A549 (cell line): ENCODE results near the gene FANCC. TPM values are rescaled to one million over a fixed set of nuclear protein-coding genes. Genes with fewer than 3 reads are reported as not detected.

Experiments used
- ATAC-seq, 2 experiments: fragments of 200-7000 bp in 1 of 2; fragments of >200 bp in 1 of 2; cut with Nextera tagmentation in 1 of 2; cut with Tn5 transposase in 1 of 2; 3 replicates each; pipeline versions ENCODE4 v1.8.0 to v1.9.1; 2018 to 2020; ENCODE audit warnings: mild to moderate bottlenecking in 1 of 2, moderate library complexity in 1 of 2
- CTCF ChIA-PET: fragments of 300-600 bp; sonication (Branson Sonifier 250); formaldehyde crosslinking; extraction: SDS; loops from one replicate; lab custom pipeline; 2021; ENCODE audit warnings: antibody characterized with exemption, inconsistent platforms; lab: Yijun Ruan, JAX
- POLR2A ChIA-PET: fragments of 350-600 bp; formaldehyde crosslinking; extraction: SDS; loops from one replicate; lab custom pipeline; 2021; ENCODE audit warnings: antibody characterized with exemption, inconsistent platforms; lab: Yijun Ruan, JAX
- DNase-seq, 2 experiments: peaks; one replicate each; pipeline versions ENCODE4 v3.0.0 to v3.0.0-alpha.2; 2011 to 2016; ENCODE audit warnings: low read depth in 1 of 2, low spot score in 1 of 2
- FAIRE-seq: peaks from 2 replicates; lab custom pipeline; 2011; peaks lifted over from hg19 to GRCh38; lab: Jason Lieb, UNC
- H3K27ac ChIP-seq, 2 experiments: fragments of >200 bp; sonication (Bioruptor Twin); formaldehyde crosslinking; 3 replicates each; pipeline ENCODE4 v1.5.1; 2016 to 2017
- H3K4me1 ChIP-seq: fragments of >200 bp; sonication (Bioruptor Twin); formaldehyde crosslinking; 3 replicates; pipeline ENCODE4 v1.6.1; 2016
- H3K4me2 ChIP-seq: fragments of >200 bp; sonication (Bioruptor Twin); formaldehyde crosslinking; 3 replicates; pipeline ENCODE4 v1.6.1; 2016
- H3K4me3 ChIP-seq: fragments of >200 bp; sonication (Bioruptor Twin); formaldehyde crosslinking; 3 replicates; pipeline ENCODE4 v1.5.1; 2016
- H3K9me3 ChIP-seq: fragments of >200 bp; sonication (Bioruptor Twin); formaldehyde crosslinking; 3 replicates; pipeline ENCODE4 v1.6.1; 2016
- CBX2 ChIP-seq: fragments of 200-600 bp; sonication (generic); IDR thresholded peaks from 2 replicates; pipeline ENCODE4 v1.6.1; 2016; ENCODE audit warnings: low read depth, mild to moderate bottlenecking, borderline replicate concordance
- CBX8 ChIP-seq: fragments of 200-600 bp; sonication (generic); IDR thresholded peaks from 2 replicates; pipeline ENCODE4 v1.6.1; 2016
- CHD2 ChIP-seq: fragments of 150-350 bp; IDR thresholded peaks from 2 replicates; pipeline ENCODE4 v1.6.1; 2014; ENCODE audit warnings: low read length; ENCODE audit not compliant: partially characterized antibody
- EHMT2 ChIP-seq: fragments of 200-600 bp; sonication (generic); IDR thresholded peaks from 2 replicates; pipeline ENCODE4 v1.6.1; 2016; ENCODE audit warnings: antibody characterized with exemption, low read depth, mild to moderate bottlenecking, moderate library complexity
- FOSL2 ChIP-seq, 2 experiments: fragments of 450-650 bp in 1 of 2; fragments of >200 bp in 1 of 2; sonication (Bioruptor Twin) in 1 of 2; formaldehyde crosslinking; IDR thresholded peaks; 2 replicates each; pipeline versions ENCODE4 v1.5.0 to v1.6.1; 2016 to 2020; ENCODE audit warnings: mild to moderate bottlenecking in 1 of 2, moderate library complexity in 1 of 2
- GATA3 ChIP-seq: IDR thresholded peaks from 2 replicates; pipeline ENCODE4 v1.6.1; 2012; ENCODE audit warnings: borderline replicate concordance
- HDAC2 ChIP-seq: fragments of 200-600 bp; sonication (generic); IDR thresholded peaks from 2 replicates; pipeline ENCODE4 v1.6.1; 2016
- HOXA7 ChIP-seq: fragments of 250-450 bp; sonication (Bioruptor Pico); IDR thresholded peaks from 2 replicates; pipeline ENCODE4 v1.5.0; 2020; ENCODE audit warnings: mild to moderate bottlenecking, moderate library complexity
- HOXB13 ChIP-seq: fragments of 250-450 bp; sonication (Bioruptor Pico); IDR thresholded peaks from 2 replicates; pipeline ENCODE4 v1.5.0; 2020; ENCODE audit warnings: low read depth, mild to moderate bottlenecking, moderate library complexity
- RAD21 ChIP-seq, 2 experiments: fragments of >200 bp in 1 of 2; sonication (Bioruptor Twin) in 1 of 2; formaldehyde crosslinking in 1 of 2; IDR thresholded peaks in 1 of 2; conservative IDR thresholded peaks in 1 of 2; 2 replicates in 1 of 2; 3 replicates in 1 of 2; pipeline ENCODE4 v1.6.1; 2012 to 2018; ENCODE audit warnings: inconsistent platforms in 1 of 2
- RFX5 ChIP-seq: fragments of 450-650 bp; IDR thresholded peaks from 2 replicates; pipeline ENCODE4 v1.7.1; 2014; ENCODE audit warnings: antibody characterized with exemption, mild to moderate bottlenecking, moderate library complexity
- RNF2 ChIP-seq: fragments of 200-600 bp; sonication (generic); IDR thresholded peaks from 2 replicates; pipeline ENCODE4 v1.6.1; 2016; ENCODE audit warnings: low read depth, mild to moderate bottlenecking, antibody characterized with exemption, moderate library complexity, borderline replicate concordance
- SMC3 ChIP-seq: fragments of >200 bp; sonication (Bioruptor Twin); formaldehyde crosslinking; IDR thresholded peaks from 3 replicates; pipeline ENCODE4 v1.6.1; 2018; ENCODE audit warnings: inconsistent platforms
- TFCP2L1 ChIP-seq: fragments of 250-450 bp; sonication (Bioruptor Pico); IDR thresholded peaks from 2 replicates; pipeline ENCODE4 v1.5.0; 2021; ENCODE audit warnings: mild to moderate bottlenecking
- ZNF302 ChIP-seq: fragments of 250-450 bp; sonication (Bioruptor Pico); IDR thresholded peaks from 2 replicates; pipeline ENCODE4 v1.9.0; 2021; ENCODE audit warnings: inconsistent platforms, mild to moderate bottlenecking, moderate library complexity
- WGBS: methylation state at CpG from one replicate; pipeline ENCODE4 v1.1.6; 2017; ENCODE audit errors: missing lambda C conversion rate; 5-methylcytosine and 5-hydroxymethylcytosine counted together
- polyA plus RNA-seq, 4 experiments: library from polyadenylated mRNA; depleted of rRNA in 3 of 4; stranded (reverse); fragments of >200 nt; fragmentation: RNase III in 1 of 4; extraction: RNeasy Plus Mini Kit Qiagen cat#74134 plus additional on column Dnase treatment in 1 of 4; gene quantifications; 2 replicates in 3 of 4; 3 replicates in 1 of 4; pipeline ENCODE4 v1.2.3, GENCODE V29; 2011 to 2017
- TF ChIP-seq, protein P1 (sequence below): fragments of 250-450 bp; sonication (Bioruptor Pico); IDR thresholded peaks from 2 replicates; pipeline ENCODE4 v1.5.0; 2021; ENCODE audit warnings: mild to moderate bottlenecking, moderate library complexity, borderline replicate concordance
- TF ChIP-seq, protein P2 (sequence below): IDR thresholded peaks from 2 replicates; pipeline ENCODE4 v1.6.1; 2012; ENCODE audit warnings: low read depth, borderline replicate concordance
- TF ChIP-seq, protein P3 (sequence below): fragments of >200 bp; sonication (Bioruptor Twin); formaldehyde crosslinking; IDR thresholded peaks from 3 replicates; pipeline ENCODE4 v1.6.1; 2016
- TF ChIP-seq, protein P4 (sequence below): IDR thresholded peaks from 2 replicates; pipeline ENCODE4 v1.6.1; 2012
- TF ChIP-seq, protein P5 (sequence below): fragments of >200 bp; sonication (Bioruptor Twin); formaldehyde crosslinking; IDR thresholded peaks from 2 replicates; pipeline ENCODE4 v1.6.1; 2016
- TF ChIP-seq, protein P6 (sequence below): fragments of >200 bp; sonication (Bioruptor Twin); formaldehyde crosslinking; IDR thresholded peaks from 3 replicates; pipeline ENCODE4 v1.5.1; 2016

FANCC gene
- polyA plus RNA-seq, 2 of the 4 experiments (the other 2 are of a cell fraction): 13.5 to 24.9 TPM

DNA sequence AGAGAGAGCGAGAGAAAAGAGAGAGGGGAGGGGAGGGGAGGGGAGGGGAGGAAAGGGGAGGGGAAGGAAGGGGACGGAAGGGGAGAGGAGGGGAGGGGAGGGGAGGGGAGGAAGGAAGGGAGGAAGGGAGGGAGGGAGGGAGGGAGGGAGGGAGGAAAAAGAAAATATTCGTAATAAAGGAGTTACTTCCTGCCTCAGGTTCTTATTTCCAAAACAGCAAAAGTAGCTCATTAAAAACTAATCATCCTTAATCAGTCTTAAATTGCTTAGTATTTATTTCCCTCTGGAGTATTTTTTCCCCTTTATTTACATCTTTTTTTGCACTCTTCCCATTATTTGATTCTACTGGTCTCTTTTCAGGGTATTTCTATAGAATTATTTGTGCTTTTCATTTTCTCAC lies 162.3 kb downstream of the FANCC start:
- ATAC-seq: no peak
- no peak overlapping the region for H3K4me3 ChIP-seq
- H3K4me1 ChIP-seq: peaks cover 4% of the 10 kb centered on the region; the same call in 1 of the 3 replicates
- TF ChIP-seq HOXA7 (CRISPR knock-in tag) (no peak), GATA3 (no peak), HDAC2 (no peak), TFCP2L1 (CRISPR knock-in tag) (no peak), RNF2 (no peak), RFX5 (no peak), ZNF302 (CRISPR knock-in tag) (no peak)
- TF ChIP-seq, protein P1, sequence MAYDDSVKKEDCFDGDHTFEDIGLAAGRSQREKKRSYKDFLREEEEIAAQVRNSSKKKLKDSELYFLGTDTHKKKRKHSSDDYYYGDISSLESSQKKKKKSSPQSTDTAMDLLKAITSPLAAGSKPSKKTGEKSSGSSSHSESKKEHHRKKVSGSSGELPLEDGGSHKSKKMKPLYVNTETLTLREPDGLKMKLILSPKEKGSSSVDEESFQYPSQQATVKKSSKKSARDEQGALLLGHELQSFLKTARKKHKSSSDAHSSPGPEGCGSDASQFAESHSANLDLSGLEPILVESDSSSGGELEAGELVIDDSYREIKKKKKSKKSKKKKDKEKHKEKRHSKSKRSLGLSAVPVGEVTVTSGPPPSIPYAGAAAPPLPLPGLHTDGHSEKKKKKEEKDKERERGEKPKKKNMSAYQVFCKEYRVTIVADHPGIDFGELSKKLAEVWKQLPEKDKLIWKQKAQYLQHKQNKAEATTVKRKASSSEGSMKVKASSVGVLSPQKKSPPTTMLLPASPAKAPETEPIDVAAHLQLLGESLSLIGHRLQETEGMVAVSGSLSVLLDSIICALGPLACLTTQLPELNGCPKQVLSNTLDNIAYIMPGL: no peak
- TF ChIP-seq, protein P2, sequence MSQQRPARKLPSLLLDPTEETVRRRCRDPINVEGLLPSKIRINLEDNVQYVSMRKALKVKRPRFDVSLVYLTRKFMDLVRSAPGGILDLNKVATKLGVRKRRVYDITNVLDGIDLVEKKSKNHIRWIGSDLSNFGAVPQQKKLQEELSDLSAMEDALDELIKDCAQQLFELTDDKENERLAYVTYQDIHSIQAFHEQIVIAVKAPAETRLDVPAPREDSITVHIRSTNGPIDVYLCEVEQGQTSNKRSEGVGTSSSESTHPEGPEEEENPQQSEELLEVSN: no peak
- POLR2A ChIA-PET: no interaction called here
- no peak for DNase-seq
- H3K4me2 ChIP-seq: no peak overlapping the region
- no peak for FAIRE-seq
- H3K9me3 ChIP-seq: no peaks in the 10 kb centered on the region
- no peak overlapping the region for H3K27ac ChIP-seq
- CTCF ChIA-PET: interaction anchor here (1.8 to 3.4 kb wide), 3 partner anchors 13 to 486 kb away, joined by 4 to 14 read pairs (median 6); no protein-coding TSS in a partner anchor
- 95% methylated on average over 2 of the region's 3 CpGs for WGBS

DNA sequence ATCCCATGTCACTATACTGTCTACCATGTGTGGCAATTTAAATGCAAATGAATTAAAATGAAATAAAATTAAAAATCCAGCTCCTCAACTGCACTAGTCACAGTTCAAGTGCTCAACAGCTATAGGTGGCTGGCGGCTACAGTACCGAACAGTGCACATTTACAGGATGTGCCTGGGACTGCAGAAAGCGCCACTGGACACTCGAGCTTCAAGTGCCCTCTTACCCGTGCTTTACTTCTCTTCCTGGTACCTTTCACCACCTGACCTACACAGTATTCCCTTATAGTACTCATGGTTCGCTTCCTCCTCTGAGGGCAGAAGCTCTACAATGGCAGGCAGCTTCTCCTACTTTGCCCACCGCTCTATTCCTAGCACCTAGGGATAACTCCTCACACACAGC lies 166.6 kb downstream of the FANCC start:
- Histone ChIP-seq H3K9me3 (no peaks in the 10 kb centered on the region), H3K4me3 (no peak overlapping the region), H3K27ac (no peak overlapping the region), H3K4me1 (peaks cover 9% of the 10 kb centered on the region), H3K4me2 (no peak overlapping the region)
- 95% methylated on average over 7 of the region's 7 CpGs for WGBS
- POLR2A ChIA-PET: no interaction called here
- CTCF ChIA-PET: interaction anchor here (0.6 to 2.5 kb wide), 6 partner anchors 17 to 659 kb away, joined by 3 to 9 read pairs (median 4); no protein-coding TSS in a partner anchor
- FAIRE-seq (no peak), DNase-seq (no peak), ATAC-seq (no peak)
- TF ChIP-seq CBX8 (no peak), FOSL2 (IDR thresholded peaks at IDR 0.05) (no peak), FOSL2 (CRISPR knock-in tag; IDR thresholded peaks at IDR 0.05) (no peak), CBX2 (no peak), SMC3 (no peak), RFX5 (no peak), HOXB13 (no peak)
- TF ChIP-seq, protein P3, sequence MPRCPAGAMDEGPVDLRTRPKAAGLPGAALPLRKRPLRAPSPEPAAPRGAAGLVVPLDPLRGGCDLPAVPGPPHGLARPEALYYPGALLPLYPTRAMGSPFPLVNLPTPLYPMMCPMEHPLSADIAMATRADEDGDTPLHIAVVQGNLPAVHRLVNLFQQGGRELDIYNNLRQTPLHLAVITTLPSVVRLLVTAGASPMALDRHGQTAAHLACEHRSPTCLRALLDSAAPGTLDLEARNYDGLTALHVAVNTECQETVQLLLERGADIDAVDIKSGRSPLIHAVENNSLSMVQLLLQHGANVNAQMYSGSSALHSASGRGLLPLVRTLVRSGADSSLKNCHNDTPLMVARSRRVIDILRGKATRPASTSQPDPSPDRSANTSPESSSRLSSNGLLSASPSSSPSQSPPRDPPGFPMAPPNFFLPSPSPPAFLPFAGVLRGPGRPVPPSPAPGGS: no peak
- TF ChIP-seq, protein P4, sequence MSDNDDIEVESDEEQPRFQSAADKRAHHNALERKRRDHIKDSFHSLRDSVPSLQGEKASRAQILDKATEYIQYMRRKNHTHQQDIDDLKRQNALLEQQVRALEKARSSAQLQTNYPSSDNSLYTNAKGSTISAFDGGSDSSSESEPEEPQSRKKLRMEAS: no peak
- TF ChIP-seq, protein P5, sequence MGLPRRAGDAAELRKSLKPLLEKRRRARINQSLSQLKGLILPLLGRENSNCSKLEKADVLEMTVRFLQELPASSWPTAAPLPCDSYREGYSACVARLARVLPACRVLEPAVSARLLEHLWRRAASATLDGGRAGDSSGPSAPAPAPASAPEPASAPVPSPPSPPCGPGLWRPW: no peak
- TF ChIP-seq, all 56 proteins: peak for 0

DNA sequence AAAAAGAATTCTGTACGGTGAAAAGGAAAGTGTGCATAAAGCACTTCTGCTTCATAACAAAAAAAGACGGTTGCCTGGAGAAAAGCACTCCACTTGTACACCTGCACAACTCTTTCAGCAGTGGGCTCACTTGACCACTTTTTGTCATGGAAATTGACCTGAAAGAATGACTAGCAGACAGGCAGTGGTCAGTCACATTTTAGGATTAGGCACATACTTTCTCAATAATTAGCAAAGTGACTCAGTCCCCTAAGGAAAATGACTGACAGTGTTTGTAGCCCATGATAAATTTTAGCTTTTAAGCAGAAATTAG lies 169.3 kb downstream of the FANCC start:
- CTCF ChIA-PET: interaction anchor here (0.6 to 2.0 kb wide), 6 partner anchors 10 to 1170 kb away, joined by 3 to 14 read pairs (median 4); no protein-coding TSS in a partner anchor

More for the DNA sequence above, 169.3 kb downstream of the FANCC start:
- no peak for ATAC-seq
- Histone ChIP-seq H3K9me3 (no peaks in the 10 kb centered on the region), H3K4me2 (no peak overlapping the region), H3K27ac (no peak overlapping the region), H3K4me1 (peaks cover 9% of the 10 kb centered on the region)
- WGBS: 97% methylated on average over 2 of the region's 2 CpGs
- TF ChIP-seq ZNF302 (CRISPR knock-in tag): no peak
- TF ChIP-seq RNF2: no peak
- no peak for TF ChIP-seq RAD21 (conservative IDR thresholded peaks at IDR 0.05 in 1 of 2, IDR thresholded peaks at IDR 0.05 in 1 of 2)
- TF ChIP-seq, protein P6, sequence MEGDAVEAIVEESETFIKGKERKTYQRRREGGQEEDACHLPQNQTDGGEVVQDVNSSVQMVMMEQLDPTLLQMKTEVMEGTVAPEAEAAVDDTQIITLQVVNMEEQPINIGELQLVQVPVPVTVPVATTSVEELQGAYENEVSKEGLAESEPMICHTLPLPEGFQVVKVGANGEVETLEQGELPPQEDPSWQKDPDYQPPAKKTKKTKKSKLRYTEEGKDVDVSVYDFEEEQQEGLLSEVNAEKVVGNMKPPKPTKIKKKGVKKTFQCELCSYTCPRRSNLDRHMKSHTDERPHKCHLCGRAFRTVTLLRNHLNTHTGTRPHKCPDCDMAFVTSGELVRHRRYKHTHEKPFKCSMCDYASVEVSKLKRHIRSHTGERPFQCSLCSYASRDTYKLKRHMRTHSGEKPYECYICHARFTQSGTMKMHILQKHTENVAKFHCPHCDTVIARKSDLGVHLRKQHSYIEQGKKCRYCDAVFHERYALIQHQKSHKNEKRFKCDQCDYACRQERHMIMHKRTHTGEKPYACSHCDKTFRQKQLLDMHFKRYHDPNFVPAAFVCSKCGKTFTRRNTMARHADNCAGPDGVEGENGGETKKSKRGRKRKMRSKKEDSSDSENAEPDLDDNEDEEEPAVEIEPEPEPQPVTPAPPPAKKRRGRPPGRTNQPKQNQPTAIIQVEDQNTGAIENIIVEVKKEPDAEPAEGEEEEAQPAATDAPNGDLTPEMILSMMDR: no peak
- TF ChIP-seq HOXB13: no peak
- TF ChIP-seq EHMT2: no peak
- TF ChIP-seq CHD2: no peak
- TF ChIP-seq, all 56 proteins: peak for 0
- DNase-seq (no peak), FAIRE-seq (no peak)
- H3K4me3 ChIP-seq: no peak overlapping the region
- POLR2A ChIA-PET: no interaction called here
